Memory B cell (primary cell): ENCODE data around the gene CXCL8.
"Not testable (repeated sequence)": the region's sequence is repeated elsewhere in the genome, so short reads cannot be mapped to it uniquely, and the experiment has no call there.

Source experiments
- ATAC-seq: fragments of 150-1000 bp; cut with Tn5 transposase; 2 replicates; pipeline ENCODE4 v1.10.0; 2021; ENCODE audit warnings: low read depth, mild to moderate bottlenecking, moderate library complexity
- DNase-seq, 2 donors: peaks; one replicate each; pipeline ENCODE4 v3.0.0; 2022; ENCODE audit warnings: low spot score in 2 of 2
- H3K27ac Mint-ChIP-seq: one replicate; pipeline ENCODE4 v1.8.0; 2022; ENCODE audit warnings: mild to moderate bottlenecking, moderate library complexity, mixed read lengths
- H3K27me3 Mint-ChIP-seq: one replicate; pipeline ENCODE4 v1.8.0; 2022; ENCODE audit warnings: mixed read lengths
- H3K36me3 Mint-ChIP-seq: one replicate; pipeline ENCODE4 v1.8.0; 2022; ENCODE audit warnings: mild to moderate bottlenecking, mixed read lengths
- H3K4me1 Mint-ChIP-seq: one replicate; pipeline ENCODE4 v1.8.0; 2022; ENCODE audit warnings: mixed read lengths
- H3K4me3 Mint-ChIP-seq: one replicate; pipeline ENCODE4 v1.8.0; 2022; ENCODE audit warnings: mild to moderate bottlenecking, moderate library complexity, mixed read lengths
- H3K9me3 Mint-ChIP-seq: one replicate; pipeline ENCODE4 v1.8.0; 2022; ENCODE audit warnings: mixed read lengths

Gene CXCL8

DNA sequence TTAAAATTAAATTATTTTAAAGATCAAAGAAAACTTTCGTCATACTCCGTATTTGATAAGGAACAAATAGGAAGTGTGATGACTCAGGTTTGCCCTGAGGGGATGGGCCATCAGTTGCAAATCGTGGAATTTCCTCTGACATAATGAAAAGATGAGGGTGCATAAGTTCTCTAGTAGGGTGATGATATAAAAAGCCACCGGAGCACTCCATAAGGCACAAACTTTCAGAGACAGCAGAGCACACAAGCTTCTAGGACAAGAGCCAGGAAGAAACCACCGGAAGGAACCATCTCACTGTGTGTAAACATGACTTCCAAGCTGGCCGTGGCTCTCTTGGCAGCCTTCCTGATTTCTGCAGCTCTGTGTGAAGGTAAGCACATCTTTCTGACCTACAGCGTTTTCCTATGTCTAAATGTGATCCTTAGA is at the start of gene CXCL8:
TSS of gene CXCL8 (plus strand) at position 217 of the 426 bp plus-strand sequence. CDS start at position 307, 90 bp downstream.
- Mint-ChIP-seq H3K36me3 (no peaks in the 10 kb centered on the region), H3K27ac (no peak within 1 kb of the TSS), H3K9me3 (peaks cover 1% of the 10 kb centered on the region), H3K4me3 (no peak within 1 kb of the TSS), H3K4me1 (no peaks in the 10 kb centered on the region), H3K27me3 (peaks cover 2% of the 10 kb centered on the region)
- DNase-seq (no peak), ATAC-seq (no peak)

DNA sequence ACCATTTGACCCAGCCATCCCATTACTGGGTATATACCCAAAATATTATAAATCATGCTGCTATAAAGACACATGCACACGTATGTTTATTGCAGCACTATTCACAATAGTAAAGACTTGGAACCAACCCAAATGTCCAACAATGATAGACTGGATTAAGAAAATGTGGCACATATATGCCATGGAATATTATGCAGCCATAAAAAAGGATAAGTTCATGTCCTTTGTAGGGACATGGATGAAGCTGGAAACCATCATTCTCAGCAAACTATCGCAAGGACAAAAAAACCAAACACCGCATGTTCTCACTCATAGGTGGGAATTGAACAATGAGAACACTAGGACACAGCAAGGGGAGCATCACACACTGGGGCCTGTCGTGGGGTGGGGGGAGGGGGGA is 49.2 kb upstream of the CXCL8 start:
- not testable (repeated sequence) for DNase-seq, H3K27me3 Mint-ChIP-seq, H3K27ac Mint-ChIP-seq, ATAC-seq, H3K4me1 Mint-ChIP-seq, H3K4me3 Mint-ChIP-seq, H3K36me3 Mint-ChIP-seq, H3K9me3 Mint-ChIP-seq

DNA sequence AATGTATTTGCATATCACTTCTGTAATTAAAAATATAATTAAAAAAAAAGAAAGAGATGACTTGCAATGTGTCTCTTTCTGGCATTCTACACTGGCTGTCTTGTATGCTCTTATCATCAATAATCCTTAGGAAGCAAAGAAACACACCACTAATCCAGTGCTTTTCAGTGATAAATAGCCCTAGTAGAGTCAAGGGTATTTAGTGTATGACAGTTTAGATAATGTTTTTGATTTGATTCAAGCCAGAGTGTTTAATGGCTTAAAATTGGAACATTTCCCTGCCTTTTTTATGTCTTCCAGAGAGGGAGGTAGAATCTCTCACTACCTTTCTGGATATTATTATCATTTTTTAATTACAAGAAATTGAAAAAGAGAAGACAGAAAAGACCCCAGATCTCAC is 48.6 kb upstream of the CXCL8 start:
- Mint-ChIP-seq H3K27me3 (no peaks in the 10 kb centered on the region), H3K9me3 (peaks cover 4% of the 10 kb centered on the region), H3K4me3 (no peak overlapping the region), H3K4me1 (no peaks in the 10 kb centered on the region), H3K36me3 (no peaks in the 10 kb centered on the region), H3K27ac (no peak overlapping the region)
- ATAC-seq: no peak
- no peak for DNase-seq

DNA sequence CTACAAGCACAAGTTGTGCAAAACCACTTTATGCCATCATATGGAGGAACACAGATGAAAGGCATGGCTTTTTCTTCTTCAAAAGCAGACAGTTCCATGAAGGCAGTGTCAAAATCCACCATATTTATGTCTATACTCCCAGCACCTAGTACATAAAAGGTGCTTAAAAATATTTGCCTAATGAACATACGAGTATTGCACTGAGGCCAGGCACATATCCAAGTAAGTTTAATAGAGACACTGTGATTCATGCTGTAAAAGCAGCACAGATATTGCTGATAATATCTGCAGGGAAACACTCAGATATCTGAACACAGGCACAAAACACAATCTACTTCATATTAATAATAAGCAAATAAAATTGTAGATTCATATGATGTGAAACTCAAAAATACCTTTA is 48.1 kb upstream of the CXCL8 start:
- Mint-ChIP-seq H3K4me1 (no peaks in the 10 kb centered on the region), H3K27ac (no peak overlapping the region), H3K27me3 (no peaks in the 10 kb centered on the region), H3K9me3 (peaks cover 4% of the 10 kb centered on the region), H3K36me3 (no peaks in the 10 kb centered on the region), H3K4me3 (no peak overlapping the region)
- no peak for DNase-seq
- ATAC-seq: no peak

DNA sequence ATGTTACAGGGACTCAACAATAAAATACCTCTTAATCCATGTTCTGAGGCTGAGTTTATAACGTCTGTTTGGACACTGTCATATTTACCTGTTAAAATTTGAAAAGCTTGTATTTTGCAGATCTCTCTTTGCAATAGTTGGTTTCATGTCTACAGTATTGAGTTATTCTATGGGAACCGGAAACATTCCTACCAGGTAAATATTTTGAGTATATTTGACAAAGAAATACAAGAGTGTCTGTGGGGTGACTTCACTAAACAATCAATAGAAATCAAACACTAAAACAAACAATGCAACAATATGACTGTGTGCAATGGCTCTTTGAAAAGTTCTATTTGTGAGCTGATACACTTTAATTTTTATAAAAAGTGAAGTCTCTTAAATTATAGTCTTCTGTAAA is 47.7 kb upstream of the CXCL8 start:
- no peak for DNase-seq
- ATAC-seq: no peak
- Mint-ChIP-seq H3K9me3 (peaks cover 4% of the 10 kb centered on the region), H3K36me3 (no peaks in the 10 kb centered on the region), H3K4me3 (no peak overlapping the region), H3K27ac (no peak overlapping the region), H3K27me3 (no peaks in the 10 kb centered on the region), H3K4me1 (no peaks in the 10 kb centered on the region)

DNA sequence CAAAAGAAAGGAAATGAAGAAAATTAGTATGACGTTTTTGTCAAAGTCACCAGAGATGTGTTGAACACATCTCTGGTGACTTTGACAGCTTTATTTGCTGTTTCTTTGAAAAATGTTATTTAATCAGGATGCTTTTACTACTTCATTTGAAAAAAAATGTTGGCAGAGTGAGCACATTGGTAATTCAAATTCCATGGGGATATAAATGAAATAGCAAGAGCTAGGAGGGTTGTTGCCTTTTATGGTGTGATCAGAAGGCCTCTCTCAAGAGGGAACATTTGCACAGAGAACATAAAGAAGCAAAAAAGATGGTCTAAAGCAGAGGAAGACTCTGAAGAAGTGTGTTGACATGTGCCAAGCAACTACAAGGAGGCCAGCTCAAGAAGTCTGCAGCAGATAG is 46.6 kb upstream of the CXCL8 start:
- ATAC-seq (no peak), DNase-seq (no peak)
- Mint-ChIP-seq H3K4me3 (no peak overlapping the region), H3K9me3 (peaks cover 4% of the 10 kb centered on the region), H3K27ac (no peak overlapping the region), H3K36me3 (no peaks in the 10 kb centered on the region), H3K27me3 (no peaks in the 10 kb centered on the region), H3K4me1 (no peaks in the 10 kb centered on the region)

DNA sequence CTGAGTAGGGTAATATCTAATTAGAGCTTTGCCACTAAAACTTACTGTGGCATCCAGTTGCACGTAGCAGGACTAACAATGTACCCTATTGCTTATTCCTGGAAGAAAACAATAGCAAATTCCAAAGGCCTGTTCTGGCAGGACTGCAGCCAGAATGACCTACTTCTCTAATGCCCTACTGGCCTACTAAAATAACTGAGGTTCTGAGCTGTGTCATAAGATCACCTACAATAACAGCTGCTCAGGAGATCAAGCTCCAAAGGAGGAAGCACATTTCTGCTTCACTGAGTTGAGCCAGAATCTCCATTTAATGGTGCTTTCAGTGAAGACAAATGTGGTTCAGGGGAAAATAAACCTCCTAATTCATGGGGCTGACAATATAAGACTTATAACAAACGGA is 42.2 kb upstream of the CXCL8 start:
- peaks cover 4% of the 10 kb centered on the region for H3K27me3 Mint-ChIP-seq
- no peaks in the 10 kb centered on the region for H3K36me3 Mint-ChIP-seq
- no peaks in the 10 kb centered on the region for H3K4me1 Mint-ChIP-seq
- no peak for DNase-seq
- ATAC-seq: no peak
- H3K27ac Mint-ChIP-seq: no peak overlapping the region
- no peaks in the 10 kb centered on the region for H3K9me3 Mint-ChIP-seq
- H3K4me3 Mint-ChIP-seq: no peak overlapping the region

DNA sequence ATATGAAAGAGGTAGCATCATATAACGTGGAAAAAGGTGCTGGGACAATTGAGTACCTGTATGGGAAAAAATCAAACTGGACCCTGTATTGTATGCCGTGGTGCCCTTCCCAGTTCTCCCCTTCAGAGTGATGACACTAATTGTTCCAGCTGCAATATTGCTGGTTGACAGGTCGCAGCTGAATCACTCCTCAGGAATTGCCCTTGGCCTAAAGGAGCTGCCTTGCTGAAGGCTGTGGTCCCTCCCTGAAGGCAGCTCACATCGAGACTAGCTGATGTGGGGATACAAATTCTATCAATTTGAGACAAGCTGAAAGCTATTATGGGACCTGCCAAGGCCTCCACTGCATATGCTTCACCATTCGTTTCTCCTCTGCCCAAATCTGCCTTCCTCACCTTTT is 39.3 kb upstream of the CXCL8 start:
- Mint-ChIP-seq H3K4me1 (no peaks in the 10 kb centered on the region), H3K4me3 (no peak overlapping the region), H3K9me3 (no peaks in the 10 kb centered on the region), H3K27me3 (peaks cover 6% of the 10 kb centered on the region), H3K27ac (no peak overlapping the region), H3K36me3 (no peaks in the 10 kb centered on the region)
- DNase-seq (no peak), ATAC-seq (no peak)

DNA sequence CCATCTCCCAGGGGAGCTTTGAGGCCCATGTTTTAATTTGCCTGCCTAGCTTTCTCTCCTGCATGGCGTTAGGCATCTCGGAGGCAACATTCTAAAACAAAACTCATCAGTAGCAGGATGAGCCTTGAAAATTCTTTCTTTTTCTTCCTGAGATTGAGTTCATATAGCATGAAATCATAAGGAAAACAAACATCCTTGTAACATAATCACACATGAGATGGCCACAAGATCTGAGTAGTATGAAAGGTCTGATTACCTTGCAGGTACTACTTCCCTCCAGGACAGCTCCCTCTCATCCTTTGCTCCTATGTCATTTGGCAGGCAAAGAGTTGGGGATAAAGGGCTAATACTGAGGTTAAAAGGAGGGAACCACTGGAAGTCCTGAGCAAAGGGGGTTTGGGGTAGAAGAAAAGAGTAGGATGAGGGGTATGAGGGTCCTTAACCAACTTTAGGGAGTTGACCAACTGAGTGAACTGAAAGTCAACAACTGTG is 37.5 kb upstream of the CXCL8 start:
- Mint-ChIP-seq H3K36me3 (no peaks in the 10 kb centered on the region), H3K4me1 (no peaks in the 10 kb centered on the region), H3K9me3 (no peaks in the 10 kb centered on the region), H3K27ac (no peak overlapping the region), H3K27me3 (peaks cover 6% of the 10 kb centered on the region), H3K4me3 (no peak overlapping the region)
- DNase-seq (no peak), ATAC-seq (no peak)

DNA sequence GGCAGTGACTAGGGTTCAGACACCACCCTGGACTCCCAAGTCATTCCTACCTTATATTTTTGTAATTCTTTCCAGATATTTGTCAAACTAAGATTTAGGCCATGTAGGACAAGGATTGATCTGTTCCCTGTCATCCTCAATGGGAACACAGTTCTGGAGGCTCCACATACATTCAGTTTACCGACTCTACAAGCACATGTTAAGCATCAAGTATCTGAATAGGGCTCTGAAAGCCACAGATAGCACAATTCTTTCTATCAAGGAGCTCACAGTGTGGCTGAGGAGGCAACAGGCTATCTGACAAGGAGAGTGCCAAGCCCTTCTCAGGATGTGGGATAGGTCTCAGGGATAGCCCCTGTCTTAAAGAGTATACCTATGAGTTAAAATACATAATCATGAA is 37.0 kb upstream of the CXCL8 start:
- H3K9me3 Mint-ChIP-seq: no peaks in the 10 kb centered on the region
- no peaks in the 10 kb centered on the region for H3K36me3 Mint-ChIP-seq
- no peaks in the 10 kb centered on the region for H3K4me1 Mint-ChIP-seq
- peaks cover 6% of the 10 kb centered on the region for H3K27me3 Mint-ChIP-seq
- no peak for DNase-seq
- no peak overlapping the region for H3K4me3 Mint-ChIP-seq
- ATAC-seq: no peak
- H3K27ac Mint-ChIP-seq: no peak overlapping the region

DNA sequence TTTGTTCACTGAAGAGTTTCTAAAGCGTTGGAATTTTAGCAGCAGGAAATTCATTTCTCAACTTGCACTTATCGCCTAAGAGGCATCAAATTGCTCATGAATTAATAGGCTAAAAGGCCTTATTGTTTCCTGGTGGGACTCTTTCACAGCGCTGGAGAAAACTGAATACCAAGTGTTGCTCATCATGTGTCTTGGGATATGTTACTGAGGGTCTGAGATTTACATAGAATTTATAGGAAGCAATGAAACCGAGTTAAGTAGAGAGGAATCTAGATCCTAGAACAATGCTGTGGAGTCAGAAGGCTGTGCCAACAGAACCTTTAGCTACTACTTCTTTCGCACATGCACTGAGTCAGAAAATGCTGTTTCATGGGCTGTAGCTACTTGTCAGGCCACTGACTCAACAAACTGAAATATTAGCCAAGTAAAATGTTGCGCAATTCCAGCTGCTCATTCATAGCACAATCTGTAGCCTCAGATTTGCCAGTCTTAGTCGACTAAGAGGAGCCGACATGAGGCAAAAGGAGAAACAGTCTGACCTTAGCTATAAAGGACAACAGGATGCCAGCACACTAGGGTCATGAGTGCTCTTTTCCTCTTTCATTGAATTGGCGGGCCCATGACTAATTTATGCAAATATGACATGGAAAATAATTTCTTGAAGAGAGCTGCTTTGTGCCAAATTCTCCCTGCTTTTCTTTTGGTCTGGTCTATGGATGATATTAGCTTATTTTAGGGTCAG is 35.9 kb upstream of the CXCL8 start:
- H3K27me3 Mint-ChIP-seq: peaks cover 6% of the 10 kb centered on the region
- H3K9me3 Mint-ChIP-seq: no peaks in the 10 kb centered on the region
- no peak overlapping the region for H3K4me3 Mint-ChIP-seq
- H3K4me1 Mint-ChIP-seq: no peaks in the 10 kb centered on the region
- H3K27ac Mint-ChIP-seq: no peak overlapping the region
- ATAC-seq (no peak), DNase-seq (no peak)
- no peaks in the 10 kb centered on the region for H3K36me3 Mint-ChIP-seq

DNA sequence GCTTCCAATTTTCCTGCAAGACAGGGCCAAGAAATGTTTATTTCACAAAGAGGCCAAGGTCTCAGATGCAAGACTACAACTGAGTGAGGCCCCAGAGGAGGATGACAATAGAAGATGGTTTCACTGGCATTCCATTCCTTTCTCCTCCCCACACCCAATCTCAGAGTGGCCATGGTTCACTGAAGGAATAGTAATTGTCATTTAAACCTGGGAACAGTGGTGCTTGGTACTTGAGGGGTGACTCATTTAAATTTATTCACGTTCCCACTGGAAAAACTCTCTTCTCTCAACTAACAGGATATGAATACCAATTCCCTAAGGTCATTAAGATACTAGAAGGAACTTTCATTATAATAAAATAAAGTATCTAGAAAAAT is 35.3 kb upstream of the CXCL8 start:
- DNase-seq (no peak), ATAC-seq (no peak)
- H3K9me3 Mint-ChIP-seq: no peaks in the 10 kb centered on the region
- no peaks in the 10 kb centered on the region for H3K36me3 Mint-ChIP-seq
- H3K27ac Mint-ChIP-seq: no peak overlapping the region
- H3K4me3 Mint-ChIP-seq: no peak overlapping the region
- H3K4me1 Mint-ChIP-seq: no peaks in the 10 kb centered on the region
- H3K27me3 Mint-ChIP-seq: peaks cover 6% of the 10 kb centered on the region

DNA sequence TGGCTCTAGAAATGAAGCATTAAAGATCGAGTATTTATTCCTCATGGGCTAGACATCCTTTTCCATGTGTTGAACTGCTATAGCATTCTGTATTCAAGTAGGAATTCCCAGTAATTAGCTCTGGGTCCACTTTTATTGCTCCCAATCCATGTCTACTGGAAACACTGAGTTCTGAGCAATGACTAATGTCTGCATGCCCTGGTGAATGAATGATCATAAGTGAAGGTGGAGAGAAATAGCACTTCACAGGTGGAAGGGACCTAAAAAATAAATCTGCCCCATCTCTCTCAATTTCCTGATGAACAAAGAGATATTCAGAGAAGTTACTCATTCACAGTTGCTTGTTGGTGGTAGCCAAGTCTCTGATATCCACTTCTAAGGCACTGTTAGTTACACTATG is 34.6 kb upstream of the CXCL8 start:
- no peaks in the 10 kb centered on the region for H3K9me3 Mint-ChIP-seq
- DNase-seq: no peak
- H3K4me1 Mint-ChIP-seq: no peaks in the 10 kb centered on the region
- H3K27ac Mint-ChIP-seq: no peak overlapping the region
- ATAC-seq: no peak
- H3K36me3 Mint-ChIP-seq: no peaks in the 10 kb centered on the region
- H3K4me3 Mint-ChIP-seq: no peak overlapping the region
- peaks cover 5% of the 10 kb centered on the region for H3K27me3 Mint-ChIP-seq

DNA sequence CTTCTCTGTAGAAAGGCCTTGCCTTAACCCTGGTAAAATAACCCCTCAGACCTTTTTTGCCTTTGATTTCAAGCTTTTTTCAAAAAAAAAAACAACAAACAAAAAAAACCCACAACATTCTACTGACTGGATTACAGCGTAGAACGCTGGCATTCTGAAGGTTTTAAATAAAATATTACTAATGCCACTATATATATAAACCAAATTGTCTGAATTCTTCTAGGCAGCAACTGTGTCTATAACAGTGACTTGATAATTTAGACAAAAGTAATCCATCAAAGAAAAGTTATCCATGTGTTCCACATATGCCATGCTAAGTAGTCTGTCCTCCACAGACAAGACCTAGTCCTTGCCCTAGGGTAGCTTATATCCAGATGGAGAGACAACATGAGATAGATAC is 33.6 kb upstream of the CXCL8 start:
- no peak for DNase-seq
- Mint-ChIP-seq H3K4me1 (no peaks in the 10 kb centered on the region), H3K27ac (no peak overlapping the region), H3K36me3 (no peaks in the 10 kb centered on the region), H3K27me3 (peaks cover 5% of the 10 kb centered on the region), H3K4me3 (no peak overlapping the region), H3K9me3 (no peaks in the 10 kb centered on the region)
- ATAC-seq: no peak

DNA sequence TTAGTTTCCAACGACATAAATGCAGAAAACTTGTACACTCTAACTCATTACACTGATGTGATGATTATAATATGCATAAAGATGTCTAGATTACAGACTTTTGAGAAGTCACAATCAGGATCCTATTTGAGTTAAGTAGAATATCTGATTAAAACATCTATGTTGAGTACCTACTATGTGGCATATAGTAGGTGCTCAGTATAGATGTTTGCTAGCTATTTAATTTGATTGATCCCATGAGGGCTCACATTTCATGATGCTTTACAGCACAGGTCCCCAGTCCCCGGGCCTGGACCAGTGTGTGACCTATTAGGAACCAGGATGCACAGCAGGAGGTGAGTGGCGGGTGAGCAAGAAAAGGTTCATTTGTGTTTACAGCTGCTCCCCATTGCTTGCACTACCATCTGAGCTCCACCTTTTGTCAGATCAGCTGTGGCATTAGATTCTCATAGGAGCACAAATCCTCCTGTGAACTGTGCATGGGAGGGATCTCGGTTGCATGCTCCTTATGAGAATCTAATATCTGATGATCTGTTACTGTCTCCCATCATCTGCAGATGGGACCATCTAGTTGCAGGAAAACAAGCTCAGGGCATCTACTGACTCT is 33.0 kb upstream of the CXCL8 start:
- ATAC-seq: no peak
- Mint-ChIP-seq H3K9me3 (no peaks in the 10 kb centered on the region), H3K27me3 (peaks cover 5% of the 10 kb centered on the region), H3K27ac (no peak overlapping the region), H3K4me1 (peaks cover 2% of the 10 kb centered on the region), H3K36me3 (no peaks in the 10 kb centered on the region), H3K4me3 (no peak overlapping the region)
- DNase-seq: no peak
